ENCODE results near the gene SYT6. TPM values are rescaled to one million over a fixed set of nuclear protein-coding genes. Genes with fewer than 3 reads are reported as not detected.
A peak's percentile ranks its signal among the peaks of the same experiment; 100 is the strongest.

The SYT6 gene
- total RNA-seq, 1 experiment from 2014 or later, result 0.04 TPM

GRCh38 chr1:114116086-114116485 lies 37.6 kb downstream of the SYT6 start:
- Histone ChIP-seq H3K27ac (no peak overlapping the region), H3K4me1 (no peaks in the 10 kb centered on the region), H3K36me3 (no peaks in the 10 kb centered on the region), H3K4me3 (no peak overlapping the region), H3K27me3 (no peaks in the 10 kb centered on the region), H3K9me3 (replicated peaks) (no peaks in the 10 kb centered on the region)
- no peak for DNase-seq

GRCh38 chr1:114114185-114115094 lies 39.2 kb downstream of the SYT6 start:
- Histone ChIP-seq H3K4me1 (no peaks in the 10 kb centered on the region), H3K9me3 (replicated peaks) (no peaks in the 10 kb centered on the region), H3K36me3 (no peaks in the 10 kb centered on the region), H3K27ac (no peak overlapping the region), H3K27me3 (no peaks in the 10 kb centered on the region), H3K4me3 (no peak overlapping the region)
- no peak for DNase-seq

GRCh38 chr1:114113411-114114184 lies 40.1 kb downstream of the SYT6 start:
- no peaks in the 10 kb centered on the region for H3K27me3 ChIP-seq
- no peak overlapping the region for H3K27ac ChIP-seq
- H3K9me3 ChIP-seq (replicated peaks), result no peaks in the 10 kb centered on the region
- no peaks in the 10 kb centered on the region for H3K36me3 ChIP-seq
- H3K4me1 ChIP-seq, result no peaks in the 10 kb centered on the region
- H3K4me3 ChIP-seq, result no peak overlapping the region
- DNase-seq, result no peak

- Histone ChIP-seq H3K36me3 (no peaks in the 10 kb centered on the region), H3K27ac (no peak overlapping the region), H3K4me1 (no peaks in the 10 kb centered on the region), H3K9me3 (replicated peaks) (no peaks in the 10 kb centered on the region), H3K4me3 (no peak overlapping the region), H3K27me3 (no peaks in the 10 kb centered on the region)
- no peak for DNase-seq
Measured at GRCh38 chr1:114112775-114113174, 40.9 kb downstream of the SYT6 start.

- H3K27ac ChIP-seq, result no peak overlapping the region
- no peaks in the 10 kb centered on the region for H3K4me1 ChIP-seq
- H3K27me3 ChIP-seq, result no peaks in the 10 kb centered on the region
- no peak for DNase-seq
- H3K36me3 ChIP-seq, result no peaks in the 10 kb centered on the region
- no peaks in the 10 kb centered on the region for H3K9me3 ChIP-seq (replicated peaks)
- no peak overlapping the region for H3K4me3 ChIP-seq
Measured at GRCh38 chr1:114111731-114112641, 41.7 kb downstream of the SYT6 start.

- no peak overlapping the region for H3K27ac ChIP-seq
- H3K36me3 ChIP-seq, result no peaks in the 10 kb centered on the region
- no peak for DNase-seq
- no peaks in the 10 kb centered on the region for H3K27me3 ChIP-seq
- H3K4me3 ChIP-seq, result no peak overlapping the region
- H3K9me3 ChIP-seq (replicated peaks), result no peaks in the 10 kb centered on the region
- H3K4me1 ChIP-seq, result no peaks in the 10 kb centered on the region
Measured at GRCh38 chr1:114109981-114110380, 43.7 kb downstream of the SYT6 start.

- Histone ChIP-seq H3K27ac (no peak overlapping the region), H3K27me3 (no peaks in the 10 kb centered on the region), H3K36me3 (no peaks in the 10 kb centered on the region), H3K9me3 (replicated peaks) (no peaks in the 10 kb centered on the region), H3K4me3 (no peak overlapping the region), H3K4me1 (peaks cover 9% of the 10 kb centered on the region)
- peak in 1 of 2 experiments; percentile 36 for DNase-seq
Measured at GRCh38 chr1:114108751-114109255, 44.9 kb downstream of the SYT6 start.

- Histone ChIP-seq H3K4me3 (no peak overlapping the region), H3K27me3 (no peaks in the 10 kb centered on the region), H3K36me3 (no peaks in the 10 kb centered on the region), H3K4me1 (peaks cover 19% of the 10 kb centered on the region), H3K27ac (no peak overlapping the region), H3K9me3 (replicated peaks) (no peaks in the 10 kb centered on the region)
- peak in 1 of 2 experiments; percentile 14 for DNase-seq
Measured at GRCh38 chr1:114107474-114108435, 45.9 kb downstream of the SYT6 start.

GRCh38 chr1:114105421-114105979 lies 48.2 kb downstream of the SYT6 start:
- no peaks in the 10 kb centered on the region for H3K36me3 ChIP-seq
- H3K4me1 ChIP-seq, result peaks cover 19% of the 10 kb centered on the region
- no peaks in the 10 kb centered on the region for H3K27me3 ChIP-seq
- no peak overlapping the region for H3K27ac ChIP-seq
- no peak overlapping the region for H3K4me3 ChIP-seq
- H3K9me3 ChIP-seq (replicated peaks), result no peaks in the 10 kb centered on the region
- DNase-seq, result no peak

GRCh38 chr1:114104949-114105348 lies 48.7 kb downstream of the SYT6 start:
- no peak overlapping the region for H3K27ac ChIP-seq
- no peak overlapping the region for H3K4me3 ChIP-seq
- H3K36me3 ChIP-seq, result no peaks in the 10 kb centered on the region
- no peaks in the 10 kb centered on the region for H3K27me3 ChIP-seq
- no peak for DNase-seq
- H3K4me1 ChIP-seq, result peaks cover 19% of the 10 kb centered on the region
- no peaks in the 10 kb centered on the region for H3K9me3 ChIP-seq (replicated peaks)

- peak; percentile 61 to 75 for DNase-seq
Measured at GRCh38 chr1:114103992-114104391, 49.7 kb downstream of the SYT6 start.

GRCh38 chr1:114102136-114102535 lies 51.5 kb downstream of the SYT6 start:
- H3K27me3 ChIP-seq, result no peaks in the 10 kb centered on the region
- no peak overlapping the region for H3K27ac ChIP-seq
- H3K9me3 ChIP-seq (replicated peaks), result no peaks in the 10 kb centered on the region
- no peaks in the 10 kb centered on the region for H3K36me3 ChIP-seq
- H3K4me3 ChIP-seq, result no peak overlapping the region
- no peak for DNase-seq
- peaks cover 19% of the 10 kb centered on the region for H3K4me1 ChIP-seq

More at GRCh38 chr1:114103992-114104391, 49.7 kb downstream of the SYT6 start:
- H3K4me3 ChIP-seq, result no peak overlapping the region
- peaks cover 19% of the 10 kb centered on the region for H3K4me1 ChIP-seq
- H3K27me3 ChIP-seq, result no peaks in the 10 kb centered on the region
- peak overlapping the region; percentile 19 for H3K27ac ChIP-seq
- H3K9me3 ChIP-seq (replicated peaks), result no peaks in the 10 kb centered on the region
- H3K36me3 ChIP-seq, result no peaks in the 10 kb centered on the region

GRCh38 chr1:114100148-114100547 lies 53.5 kb downstream of the SYT6 start:
- no peak for DNase-seq
- no peaks in the 10 kb centered on the region for H3K9me3 ChIP-seq (replicated peaks)
- H3K4me1 ChIP-seq, result peaks cover 19% of the 10 kb centered on the region
- H3K4me3 ChIP-seq, result no peak overlapping the region
- no peak overlapping the region for H3K27ac ChIP-seq
- no peaks in the 10 kb centered on the region for H3K36me3 ChIP-seq
- H3K27me3 ChIP-seq, result no peaks in the 10 kb centered on the region
